ENCODE measurements around the gene ENTPD8.

DNA sequence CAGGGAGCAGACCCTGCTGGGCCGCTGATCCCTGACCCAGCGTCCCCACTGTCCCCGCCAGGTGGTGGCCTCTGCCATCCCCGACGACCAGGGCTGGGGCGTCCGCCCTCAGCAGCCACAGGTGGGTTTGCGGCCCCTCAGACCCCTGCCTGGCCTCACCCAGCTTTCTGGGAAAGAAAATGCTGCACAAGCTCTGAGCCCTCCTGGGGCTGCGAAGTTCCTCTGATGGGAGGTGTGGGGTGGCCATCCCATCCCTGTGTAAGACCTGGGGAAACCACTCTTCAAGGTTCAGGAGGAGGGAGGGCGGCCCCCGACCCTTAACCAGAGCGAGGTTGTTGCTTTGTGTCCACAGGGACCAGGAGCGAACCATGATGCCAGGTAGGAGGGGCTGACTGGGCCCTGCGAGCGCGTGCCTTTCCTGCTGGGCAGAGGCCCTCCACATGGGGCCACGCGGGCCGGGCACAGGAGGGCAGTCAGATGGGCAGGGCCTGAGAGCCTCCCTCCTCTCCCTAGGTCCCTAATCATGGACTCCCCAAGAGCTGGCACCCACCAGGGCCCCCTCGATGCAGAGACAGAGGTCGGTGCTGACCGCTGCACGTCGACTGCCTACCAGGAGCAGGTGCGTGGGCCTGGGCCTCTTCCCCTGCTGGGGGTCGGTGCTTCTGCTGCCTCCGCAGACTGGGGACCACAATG lies 10.3 kb downstream of the ENTPD8 start:
- TF ChIP-seq, protein P1, sequence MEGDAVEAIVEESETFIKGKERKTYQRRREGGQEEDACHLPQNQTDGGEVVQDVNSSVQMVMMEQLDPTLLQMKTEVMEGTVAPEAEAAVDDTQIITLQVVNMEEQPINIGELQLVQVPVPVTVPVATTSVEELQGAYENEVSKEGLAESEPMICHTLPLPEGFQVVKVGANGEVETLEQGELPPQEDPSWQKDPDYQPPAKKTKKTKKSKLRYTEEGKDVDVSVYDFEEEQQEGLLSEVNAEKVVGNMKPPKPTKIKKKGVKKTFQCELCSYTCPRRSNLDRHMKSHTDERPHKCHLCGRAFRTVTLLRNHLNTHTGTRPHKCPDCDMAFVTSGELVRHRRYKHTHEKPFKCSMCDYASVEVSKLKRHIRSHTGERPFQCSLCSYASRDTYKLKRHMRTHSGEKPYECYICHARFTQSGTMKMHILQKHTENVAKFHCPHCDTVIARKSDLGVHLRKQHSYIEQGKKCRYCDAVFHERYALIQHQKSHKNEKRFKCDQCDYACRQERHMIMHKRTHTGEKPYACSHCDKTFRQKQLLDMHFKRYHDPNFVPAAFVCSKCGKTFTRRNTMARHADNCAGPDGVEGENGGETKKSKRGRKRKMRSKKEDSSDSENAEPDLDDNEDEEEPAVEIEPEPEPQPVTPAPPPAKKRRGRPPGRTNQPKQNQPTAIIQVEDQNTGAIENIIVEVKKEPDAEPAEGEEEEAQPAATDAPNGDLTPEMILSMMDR (IDR thresholded peaks at IDR 0.05) = no peak
- TF ChIP-seq POLR2A (IDR thresholded peaks at IDR 0.05) = no peak

All from lower leg skin (tissue), 3 donors.